Fibroblast of skin of back (primary cell): ENCODE measurements around the gene PLXDC1.
"Not testable (repeated sequence)": the region's sequence is repeated elsewhere in the genome, so short reads cannot be mapped to it uniquely, and the experiment has no call there.

ENCODE experiments used
- DNase-seq: peaks from one replicate; pipeline ENCODE4 v3.0.0-alpha.2; 2013

PLXDC1 gene

GRCh38 chr17:39123627-39124026 is 27.8 kb downstream of the PLXDC1 start:
- DNase-seq, result no peak

- no peak for DNase-seq
Observed at GRCh38 chr17:39122991-39123390, 28.4 kb downstream of the PLXDC1 start.

GRCh38 chr17:39121919-39122318 is 29.5 kb downstream of the PLXDC1 start:
- not testable (repeated sequence) for DNase-seq

- DNase-seq, result no peak
Observed at GRCh38 chr17:39118674-39119419, 32.6 kb downstream of the PLXDC1 start.

GRCh38 chr17:39116224-39116623 is 35.2 kb downstream of the PLXDC1 start:
- no peak for DNase-seq

- peak; percentile 65 for DNase-seq
Observed at GRCh38 chr17:39115135-39115534, 36.3 kb downstream of the PLXDC1 start.

GRCh38 chr17:39114723-39115122 is 36.7 kb downstream of the PLXDC1 start:
- DNase-seq, result peak; percentile 64

- no peak for DNase-seq
Observed at GRCh38 chr17:39113871-39114270, 37.6 kb downstream of the PLXDC1 start.

GRCh38 chr17:39110435-39111136 is 40.9 kb downstream of the PLXDC1 start:
- no peak for DNase-seq

GRCh38 chr17:39108461-39109375 is 42.7 kb downstream of the PLXDC1 start:
- no peak for DNase-seq

GRCh38 chr17:39107973-39108372 is 43.5 kb downstream of the PLXDC1 start:
- no peak for DNase-seq

- DNase-seq, result no peak
Observed at GRCh38 chr17:39107155-39107554, 44.3 kb downstream of the PLXDC1 start.

GRCh38 chr17:39105705-39106104 is 45.7 kb downstream of the PLXDC1 start:
- DNase-seq, result no peak

- DNase-seq, result no peak
Observed at GRCh38 chr17:39104657-39105056, 46.8 kb downstream of the PLXDC1 start.

GRCh38 chr17:39104046-39104445 is 47.4 kb downstream of the PLXDC1 start:
- no peak for DNase-seq

GRCh38 chr17:39101091-39101490 is 50.3 kb downstream of the PLXDC1 start:
- no peak for DNase-seq

GRCh38 chr17:39100530-39100929 is 50.9 kb downstream of the PLXDC1 start:
- DNase-seq, result no peak

GRCh38 chr17:39099663-39100286 is 51.7 kb downstream of the PLXDC1 start:
- peak; percentile 27 for DNase-seq

- no peak for DNase-seq
Observed at GRCh38 chr17:39098588-39098987, 52.8 kb downstream of the PLXDC1 start.

- DNase-seq, result no peak
Observed at GRCh38 chr17:39097537-39097936, 53.9 kb downstream of the PLXDC1 start.

- no peak for DNase-seq
Observed at GRCh38 chr17:39097150-39097519, 54.3 kb downstream of the PLXDC1 start.

GRCh38 chr17:39096508-39097149 is 54.8 kb downstream of the PLXDC1 start:
- no peak for DNase-seq
